Trophoblast cell (in vitro differentiated cells and primary cell): ENCODE measurements around the gene PIGU.

Experiments used
- DNase-seq, 2 donors: peaks; one replicate each; pipeline ENCODE4 v3.0.0-alpha.2; 2016
- H2AFZ ChIP-seq: 2 replicates; pipeline ENCODE4 v1.6.1; 2013; ENCODE audit warnings: low read length, moderate library complexity, mild to moderate bottlenecking; ENCODE audit not compliant: insufficient read depth, poor library complexity
- H2AK5ac ChIP-seq: 2 replicates; pipeline ENCODE4 v1.6.1; 2013; ENCODE audit warnings: mild to moderate bottlenecking, low read length
- H2BK120ac ChIP-seq: 2 replicates; pipeline ENCODE4 v1.6.1; 2013; ENCODE audit warnings: low read length, mild to moderate bottlenecking, moderate library complexity; ENCODE audit not compliant: insufficient read depth, poor library complexity
- H2BK12ac ChIP-seq: 2 replicates; pipeline ENCODE4 v1.6.1; 2013; ENCODE audit warnings: mild to moderate bottlenecking, low read length, moderate library complexity
- H2BK5ac ChIP-seq: 2 replicates; pipeline ENCODE4 v1.6.1; 2013; ENCODE audit warnings: low read length, low read depth, moderate library complexity, mild to moderate bottlenecking; ENCODE audit not compliant: poor library complexity
- H3K14ac ChIP-seq: 2 replicates; pipeline ENCODE4 v1.6.1; 2013; ENCODE audit warnings: mild to moderate bottlenecking, low read length
- H3K18ac ChIP-seq: 2 replicates; pipeline ENCODE4 v1.6.1; 2013; ENCODE audit warnings: mild to moderate bottlenecking, low read length
- H3K23ac ChIP-seq: 2 replicates; pipeline ENCODE4 v1.6.1; 2013; ENCODE audit warnings: low read length
- H3K27ac ChIP-seq: 2 replicates; pipeline ENCODE4 v1.5.1; 2013; ENCODE audit warnings: low read depth, mild to moderate bottlenecking, inconsistent platforms, low read length, moderate library complexity
- H3K27me3 ChIP-seq: 2 replicates; pipeline ENCODE4 v1.6.1; 2013; ENCODE audit warnings: inconsistent platforms, mild to moderate bottlenecking, low read length, moderate library complexity; ENCODE audit not compliant: insufficient read depth
- H3K36me3 ChIP-seq, 2 experiments: 1 replicate in 1 of 2; 2 replicates in 1 of 2; pipeline ENCODE4 v1.6.1; 2013; ENCODE audit warnings: low read length in 2 of 2, mild to moderate bottlenecking in 2 of 2, moderate library complexity in 1 of 2; ENCODE audit not compliant: insufficient read depth in 2 of 2, control insufficient read depth in 1 of 2
- H3K4ac ChIP-seq: 2 replicates; pipeline ENCODE4 v1.6.1; 2013; ENCODE audit warnings: low read depth, mild to moderate bottlenecking, low read length, moderate library complexity
- H3K4me1 ChIP-seq, 2 experiments: 1 replicate in 1 of 2; 2 replicates in 1 of 2; pipeline ENCODE4 v1.6.1; 2013; ENCODE audit warnings: low read length in 2 of 2, mild to moderate bottlenecking in 2 of 2, moderate library complexity in 1 of 2; ENCODE audit not compliant: insufficient read depth in 2 of 2, control insufficient read depth in 1 of 2
- H3K4me2 ChIP-seq: 2 replicates; pipeline ENCODE4 v1.6.1; 2013; ENCODE audit warnings: inconsistent platforms, mild to moderate bottlenecking, low read length, moderate library complexity
- H3K4me3 ChIP-seq: 2 replicates; pipeline ENCODE4 v1.5.1; 2013; ENCODE audit warnings: mild to moderate bottlenecking, low read depth, low read length, inconsistent platforms
- H3K79me1 ChIP-seq: one replicate; pipeline ENCODE4 v1.6.1; 2013; ENCODE audit warnings: low read length
- H3K79me2 ChIP-seq: 2 replicates; pipeline ENCODE4 v1.6.1; 2013; ENCODE audit warnings: low read length, mild to moderate bottlenecking; ENCODE audit not compliant: control insufficient read depth, insufficient read depth, poor library complexity
- H3K9ac ChIP-seq: 2 replicates; pipeline ENCODE4 v1.6.1; 2013; ENCODE audit warnings: mild to moderate bottlenecking, low read length
- H3K9me3 ChIP-seq: 2 replicates; pipeline ENCODE4 v1.6.1; 2013; ENCODE audit warnings: low read depth, mild to moderate bottlenecking, control low read depth, inconsistent platforms, low read length; ENCODE audit not compliant: insufficient read depth
- H4K12ac ChIP-seq: 2 replicates; pipeline ENCODE4 v1.6.1; 2013; ENCODE audit warnings: low read depth, mild to moderate bottlenecking, low read length, moderate library complexity
- H4K8ac ChIP-seq: 2 replicates; pipeline ENCODE4 v1.6.1; 2013; ENCODE audit warnings: low read depth, mild to moderate bottlenecking, low read length, moderate library complexity
- H4K91ac ChIP-seq: one replicate; pipeline ENCODE4 v1.6.1; 2013; ENCODE audit warnings: low read depth, mild to moderate bottlenecking, low read length, moderate library complexity
- WGBS: extraction: QIAGEN DNeasy Blood & Tissue Kit; methylation state at CpG from one replicate; pipeline ENCODE4 v1.1.7; 2013; ENCODE audit warnings: missing lambda C conversion rate; ENCODE audit not compliant: insufficient read length, insufficient coverage; ENCODE audit errors: extremely low coverage; 5-methylcytosine and 5-hydroxymethylcytosine counted together

The PIGU gene

GRCh38 chr20:34543463-34544056 is 133.3 kb downstream of the PIGU start:
- Histone ChIP-seq H2BK12ac (no peak overlapping the region), H3K4me2 (no peak overlapping the region), H3K4ac (no peak overlapping the region), H2BK120ac (no peak overlapping the region), H4K8ac (no peak overlapping the region), H3K18ac (no peak overlapping the region), H3K79me2 (no peaks in the 10 kb centered on the region), H4K91ac (no peak overlapping the region), H3K36me3 (peaks cover 28 to 31% of the 10 kb centered on the region in 2 experiments), H3K79me1 (no peaks in the 10 kb centered on the region), H3K9ac (no peak overlapping the region), H3K4me3 (no peak overlapping the region), H3K9me3 (no peaks in the 10 kb centered on the region), H4K12ac (no peak overlapping the region), H2AFZ (no peak overlapping the region), H2BK5ac (no peak overlapping the region), H3K14ac (no peak overlapping the region), H3K23ac (no peak overlapping the region), H3K27me3 (no peaks in the 10 kb centered on the region), H3K27ac (no peak overlapping the region), H2AK5ac (no peak overlapping the region), H3K4me1 (no peaks in the 10 kb centered on the region)
- WGBS: no CpG with 5 or more reads among the region's 12 CpGs
- DNase-seq: no peak

DNA sequence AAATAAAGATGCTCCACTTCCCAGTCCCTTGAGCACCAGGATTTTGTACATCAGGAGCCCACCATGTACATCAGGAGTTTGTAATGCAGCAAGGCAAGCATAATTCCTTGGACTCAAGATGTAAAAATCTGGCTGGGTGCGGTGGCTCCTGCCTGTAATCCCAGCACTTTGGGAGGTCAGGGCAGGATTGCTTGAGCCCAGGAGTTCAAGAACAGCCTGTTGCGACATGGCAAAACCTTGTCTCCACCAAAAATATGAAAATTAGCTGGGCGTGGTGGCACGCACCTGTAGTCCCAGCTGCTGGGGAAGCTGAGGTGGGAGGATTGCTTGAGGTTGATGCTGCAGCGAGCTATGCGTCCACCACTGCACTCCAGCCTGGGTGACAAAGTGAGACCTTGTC is 134.5 kb downstream of the PIGU start:
- no peaks in the 10 kb centered on the region for H3K4me1 ChIP-seq
- H2BK5ac ChIP-seq: no peak overlapping the region
- no CpG with 5 or more reads among the region's 6 CpGs for WGBS
- DNase-seq: peak in 1 of 2 donors; percentile 29
- H2AK5ac ChIP-seq: no peak overlapping the region
- no peak overlapping the region for H4K91ac ChIP-seq
- no peaks in the 10 kb centered on the region for H3K79me2 ChIP-seq
- no peak overlapping the region for H3K14ac ChIP-seq
- no peak overlapping the region for H3K18ac ChIP-seq
- H3K27me3 ChIP-seq: no peaks in the 10 kb centered on the region
- no peak overlapping the region for H3K9ac ChIP-seq
- H3K4me3 ChIP-seq: no peak overlapping the region
- peaks cover 32 to 35% of the 10 kb centered on the region in 2 experiments for H3K36me3 ChIP-seq
- no peak overlapping the region for H2AFZ ChIP-seq
- no peak overlapping the region for H3K23ac ChIP-seq
- H3K4me2 ChIP-seq: no peak overlapping the region
- no peak overlapping the region for H4K12ac ChIP-seq
- H4K8ac ChIP-seq: no peak overlapping the region
- no peaks in the 10 kb centered on the region for H3K79me1 ChIP-seq
- H2BK12ac ChIP-seq: no peak overlapping the region
- H3K9me3 ChIP-seq: no peaks in the 10 kb centered on the region
- H3K27ac ChIP-seq: no peak overlapping the region
- no peak overlapping the region for H2BK120ac ChIP-seq
- H3K4ac ChIP-seq: no peak overlapping the region

GRCh38 chr20:34541917-34542316 is 135.0 kb downstream of the PIGU start:
- Histone ChIP-seq H3K27ac (no peak overlapping the region), H3K36me3 (peaks cover 37 to 40% of the 10 kb centered on the region in 2 experiments), H2BK5ac (no peak overlapping the region), H2BK120ac (no peak overlapping the region), H4K8ac (no peak overlapping the region), H4K12ac (no peak overlapping the region), H3K4me1 (no peaks in the 10 kb centered on the region), H3K9ac (no peak overlapping the region), H3K9me3 (no peaks in the 10 kb centered on the region), H2BK12ac (no peak overlapping the region), H3K4me2 (no peak overlapping the region), H3K27me3 (no peaks in the 10 kb centered on the region), H3K79me2 (no peaks in the 10 kb centered on the region), H3K18ac (no peak overlapping the region), H3K4ac (no peak overlapping the region), H3K4me3 (no peak overlapping the region), H3K14ac (no peak overlapping the region), H2AFZ (no peak overlapping the region), H2AK5ac (no peak overlapping the region), H4K91ac (no peak overlapping the region), H3K79me1 (no peaks in the 10 kb centered on the region), H3K23ac (no peak overlapping the region)
- no CpG with 5 or more reads among the region's 16 CpGs for WGBS
- no peak for DNase-seq

DNA sequence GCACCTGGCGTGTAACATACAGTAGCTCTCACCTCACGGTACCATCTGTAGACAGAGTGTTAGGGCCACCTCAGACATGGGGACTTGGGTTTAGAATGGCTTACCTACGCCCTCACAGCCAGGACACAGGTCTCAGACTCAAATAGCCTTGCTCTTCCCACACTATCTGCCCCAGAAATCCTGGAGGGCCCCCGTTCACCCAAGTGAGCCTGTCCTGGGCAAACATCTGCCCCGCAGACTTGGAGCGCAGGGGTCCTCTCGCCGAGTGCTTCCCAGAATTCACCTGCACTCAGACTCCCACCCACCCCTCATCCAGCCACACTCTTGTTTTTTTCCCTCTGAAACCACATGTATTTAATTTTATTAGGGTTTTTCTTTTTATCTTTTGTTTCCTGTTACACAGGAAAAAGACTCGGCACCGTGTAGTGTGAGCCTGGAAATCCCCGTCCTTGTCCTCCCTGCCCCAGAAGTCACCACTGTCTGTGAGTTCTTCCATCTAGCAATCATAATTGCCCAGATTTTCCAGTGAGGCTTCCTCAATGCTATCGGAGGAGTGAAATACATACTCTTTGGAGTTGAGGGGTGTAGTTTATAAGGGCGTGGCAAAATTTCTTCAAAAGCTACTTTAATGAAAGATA is 135.5 kb downstream of the PIGU start:
- H3K79me2 ChIP-seq: no peaks in the 10 kb centered on the region
- no peak overlapping the region for H3K14ac ChIP-seq
- no peak overlapping the region for H4K91ac ChIP-seq
- no peak overlapping the region for H3K4ac ChIP-seq
- no peak overlapping the region for H3K9ac ChIP-seq
- no peak overlapping the region for H4K8ac ChIP-seq
- WGBS: no CpG with 5 or more reads among the region's 13 CpGs
- H2BK5ac ChIP-seq: no peak overlapping the region
- H3K27ac ChIP-seq: no peak overlapping the region
- H2BK120ac ChIP-seq: no peak overlapping the region
- H4K12ac ChIP-seq: no peak overlapping the region
- H3K23ac ChIP-seq: no peak overlapping the region
- H3K4me3 ChIP-seq: no peak overlapping the region
- no peaks in the 10 kb centered on the region for H3K9me3 ChIP-seq
- H3K4me2 ChIP-seq: no peak overlapping the region
- H2AK5ac ChIP-seq: no peak overlapping the region
- no peak for DNase-seq
- no peak overlapping the region for H3K18ac ChIP-seq
- H3K4me1 ChIP-seq: no peaks in the 10 kb centered on the region
- no peak overlapping the region for H2AFZ ChIP-seq
- no peak overlapping the region for H2BK12ac ChIP-seq
- H3K27me3 ChIP-seq: no peaks in the 10 kb centered on the region
- no peaks in the 10 kb centered on the region for H3K79me1 ChIP-seq
- H3K36me3 ChIP-seq: peaks cover 41 to 44% of the 10 kb centered on the region in 2 experiments
